ENCODE data around the gene ADGRD1.

DNA sequence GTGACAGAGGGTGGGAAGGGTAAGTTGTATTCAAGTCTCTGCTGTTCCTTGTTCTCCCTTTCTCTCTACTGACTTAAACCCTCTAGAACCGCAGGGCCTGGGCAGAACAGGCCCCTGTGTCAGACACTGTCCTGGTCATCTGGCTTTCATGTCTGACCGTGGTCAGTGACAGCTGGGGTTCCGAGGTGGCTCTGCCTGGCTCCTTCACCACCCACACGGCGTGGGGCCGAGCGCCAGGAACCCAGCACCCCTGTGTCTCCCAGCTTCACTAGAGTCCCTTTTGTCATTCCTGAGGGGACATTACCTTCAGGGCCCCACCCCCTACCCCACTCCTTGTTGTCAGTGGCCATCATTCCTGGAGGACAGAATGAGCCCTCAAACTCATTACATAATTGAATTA lies 168.9 kb downstream of the ADGRD1 start:
- no peak for TF ChIP-seq EZH2 (IDR thresholded peaks at IDR 0.05; ENCODE audit: borderline replicate concordance, low read depth, low read length, severe bottlenecking)
- TF ChIP-seq, protein P1, sequence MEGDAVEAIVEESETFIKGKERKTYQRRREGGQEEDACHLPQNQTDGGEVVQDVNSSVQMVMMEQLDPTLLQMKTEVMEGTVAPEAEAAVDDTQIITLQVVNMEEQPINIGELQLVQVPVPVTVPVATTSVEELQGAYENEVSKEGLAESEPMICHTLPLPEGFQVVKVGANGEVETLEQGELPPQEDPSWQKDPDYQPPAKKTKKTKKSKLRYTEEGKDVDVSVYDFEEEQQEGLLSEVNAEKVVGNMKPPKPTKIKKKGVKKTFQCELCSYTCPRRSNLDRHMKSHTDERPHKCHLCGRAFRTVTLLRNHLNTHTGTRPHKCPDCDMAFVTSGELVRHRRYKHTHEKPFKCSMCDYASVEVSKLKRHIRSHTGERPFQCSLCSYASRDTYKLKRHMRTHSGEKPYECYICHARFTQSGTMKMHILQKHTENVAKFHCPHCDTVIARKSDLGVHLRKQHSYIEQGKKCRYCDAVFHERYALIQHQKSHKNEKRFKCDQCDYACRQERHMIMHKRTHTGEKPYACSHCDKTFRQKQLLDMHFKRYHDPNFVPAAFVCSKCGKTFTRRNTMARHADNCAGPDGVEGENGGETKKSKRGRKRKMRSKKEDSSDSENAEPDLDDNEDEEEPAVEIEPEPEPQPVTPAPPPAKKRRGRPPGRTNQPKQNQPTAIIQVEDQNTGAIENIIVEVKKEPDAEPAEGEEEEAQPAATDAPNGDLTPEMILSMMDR (IDR thresholded peaks at IDR 0.05; ENCODE audit: borderline replicate concordance, extremely low read depth, low read length, poor library complexity, severe bottlenecking) = no peak

All from DND-41 (cell line).